Loucy (cell line): ENCODE data around the gene DSCAML1.

Experiments used
- H2AFZ ChIP-seq: fragments of 200-600 bp; sonication (generic); 2 replicates; pipeline ENCODE4 v1.6.0; 2016; ENCODE audit warnings: antibody characterized with exemption, mild to moderate bottlenecking, low read length, moderate library complexity
- H3F3A ChIP-seq: fragments of 200-600 bp; 2 replicates; pipeline ENCODE4 v1.6.0; 2016; ENCODE audit warnings: antibody characterized with exemption, low read depth, mild to moderate bottlenecking
- H3K27me3 ChIP-seq: fragments of 200-600 bp; sonication (generic); 2 replicates; pipeline ENCODE4 v1.6.1; 2014; ENCODE audit warnings: low read length, mild to moderate bottlenecking; ENCODE audit not compliant: insufficient read depth, poor library complexity, severe bottlenecking
- H3K36me3 ChIP-seq: fragments of 200-600 bp; sonication (generic); 2 replicates; pipeline ENCODE4 v1.6.1; 2016; ENCODE audit warnings: low read length; ENCODE audit not compliant: insufficient read depth
- H3K4me1 ChIP-seq: fragments of 200-600 bp; sonication (generic); 2 replicates; pipeline ENCODE4 v1.5.1; 2014; ENCODE audit warnings: low read length, mild to moderate bottlenecking; ENCODE audit not compliant: insufficient read depth, poor library complexity, severe bottlenecking
- H3K4me2 ChIP-seq: fragments of 200-600 bp; sonication (generic); 2 replicates; pipeline ENCODE4 v1.6.0; 2014; ENCODE audit warnings: antibody characterized with exemption, low read length, low read depth, mild to moderate bottlenecking; ENCODE audit not compliant: poor library complexity, severe bottlenecking
- H3K4me3 ChIP-seq: fragments of 200-600 bp; sonication (generic); 2 replicates; pipeline ENCODE4 v1.5.1; 2014; ENCODE audit warnings: low read length, mild to moderate bottlenecking, mixed read lengths; ENCODE audit not compliant: poor library complexity, severe bottlenecking
- H3K79me2 ChIP-seq: fragments of 200-600 bp; sonication (generic); 2 replicates; pipeline ENCODE4 v1.6.1; 2014; ENCODE audit warnings: low read length; ENCODE audit not compliant: insufficient read depth
- H3K9ac ChIP-seq: fragments of 200-600 bp; sonication (generic); 2 replicates; pipeline ENCODE4 v1.6.0; 2014; ENCODE audit warnings: mild to moderate bottlenecking, low read depth, low read length, moderate library complexity; ENCODE audit not compliant: poor library complexity, severe bottlenecking
- H3K9me2 ChIP-seq: fragments of 200-600 bp; sonication (generic); replicated peaks from 2 replicates; pipeline ENCODE4 v1.6.1; 2016; ENCODE audit warnings: low read depth, low read length, mixed read lengths
- H3K9me3 ChIP-seq: fragments of 200-600 bp; sonication (generic); 2 replicates; pipeline ENCODE4 v1.6.1; 2014; ENCODE audit warnings: mild to moderate bottlenecking, antibody characterized with exemption, low read length, low read depth; ENCODE audit not compliant: insufficient read depth
- H4K20me1 ChIP-seq: fragments of 200-600 bp; sonication (generic); 2 replicates; pipeline ENCODE4 v1.6.0; 2014; ENCODE audit warnings: antibody characterized with exemption, low read length, mild to moderate bottlenecking; ENCODE audit not compliant: insufficient read depth, poor library complexity, severe bottlenecking
- CTCF ChIP-seq: fragments of 200-600 bp; sonication (generic); conservative IDR thresholded peaks from 2 replicates; pipeline ENCODE4 v1.5.1; 2014; ENCODE audit warnings: mild to moderate bottlenecking, antibody characterized with exemption, low read length
- EZH2phosphoT487 ChIP-seq: fragments of 200-600 bp; IDR thresholded peaks from 2 replicates; pipeline ENCODE4 v1.6.1; 2018; ENCODE audit warnings: antibody characterized with exemption, mild to moderate bottlenecking, moderate library complexity, borderline replicate concordance

Gene DSCAML1

DNA sequence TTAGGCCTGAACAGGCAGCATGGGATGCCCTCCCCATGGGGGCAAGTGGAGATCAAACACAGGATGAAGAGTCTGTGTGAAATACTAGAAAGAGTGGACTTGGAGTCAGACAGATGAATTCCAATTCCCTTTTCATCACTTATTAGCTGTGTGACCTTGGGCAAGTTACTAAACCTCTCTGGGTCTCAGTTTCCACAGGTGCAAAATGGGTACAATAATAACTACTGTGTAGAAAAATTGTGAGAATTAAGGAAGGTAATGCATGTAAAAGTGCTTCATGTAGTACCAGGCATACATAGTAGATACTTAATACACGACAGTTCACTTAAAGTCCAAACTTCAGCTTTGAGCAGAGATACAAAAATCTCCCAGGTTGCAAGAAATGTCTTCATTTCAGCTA, 176.4 kb downstream of the DSCAML1 start:
- H3K4me2 ChIP-seq = no peak overlapping the region
- H3K9me2 ChIP-seq = no peaks in the 10 kb centered on the region
- no peak overlapping the region for H3K4me3 ChIP-seq
- no peaks in the 10 kb centered on the region for H3K79me2 ChIP-seq
- H3K9ac ChIP-seq = no peak overlapping the region
- no peaks in the 10 kb centered on the region for H3K36me3 ChIP-seq
- no peaks in the 10 kb centered on the region for H4K20me1 ChIP-seq
- H3K27me3 ChIP-seq = no peaks in the 10 kb centered on the region
- TF ChIP-seq EZH2phosphoT487 (no peak), CTCF (no peak)
- H3F3A ChIP-seq = no peaks in the 10 kb centered on the region
- no peaks in the 10 kb centered on the region for H3K4me1 ChIP-seq
- H3K9me3 ChIP-seq = no peaks in the 10 kb centered on the region; the same call in 1 of the 2 replicates
- no peak overlapping the region for H2AFZ ChIP-seq

DNA sequence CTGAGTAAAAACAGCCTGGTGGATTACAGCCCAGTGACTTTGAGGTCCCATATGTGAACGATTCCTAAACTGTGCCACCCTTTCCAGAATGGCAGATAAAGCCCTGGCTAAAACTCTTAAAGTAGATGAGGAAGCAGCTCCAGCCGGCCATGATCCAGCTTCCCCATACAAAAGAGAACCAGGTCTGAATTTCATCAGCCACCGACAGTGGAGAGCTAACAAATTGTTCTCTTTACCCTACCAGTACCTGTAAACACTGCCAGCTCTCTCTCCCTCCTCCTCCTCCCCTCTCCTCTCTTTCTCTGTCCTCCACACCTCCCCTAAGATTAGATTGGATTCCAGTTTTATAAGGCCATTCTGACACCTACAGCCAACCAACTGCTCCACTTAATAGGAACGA, 176.9 kb downstream of the DSCAML1 start:
- no peaks in the 10 kb centered on the region for H3K4me1 ChIP-seq
- H3K9me2 ChIP-seq = no peaks in the 10 kb centered on the region
- no peaks in the 10 kb centered on the region for H3F3A ChIP-seq
- TF ChIP-seq EZH2phosphoT487 (no peak), CTCF (no peak)
- H3K36me3 ChIP-seq = no peaks in the 10 kb centered on the region
- H3K4me3 ChIP-seq = no peak overlapping the region
- H3K4me2 ChIP-seq = no peak overlapping the region
- no peaks in the 10 kb centered on the region; the same call in 1 of the 2 replicates for H3K9me3 ChIP-seq
- no peaks in the 10 kb centered on the region for H3K27me3 ChIP-seq
- no peaks in the 10 kb centered on the region for H3K79me2 ChIP-seq
- no peak overlapping the region for H3K9ac ChIP-seq
- H2AFZ ChIP-seq = no peak overlapping the region
- H4K20me1 ChIP-seq = no peaks in the 10 kb centered on the region

DNA sequence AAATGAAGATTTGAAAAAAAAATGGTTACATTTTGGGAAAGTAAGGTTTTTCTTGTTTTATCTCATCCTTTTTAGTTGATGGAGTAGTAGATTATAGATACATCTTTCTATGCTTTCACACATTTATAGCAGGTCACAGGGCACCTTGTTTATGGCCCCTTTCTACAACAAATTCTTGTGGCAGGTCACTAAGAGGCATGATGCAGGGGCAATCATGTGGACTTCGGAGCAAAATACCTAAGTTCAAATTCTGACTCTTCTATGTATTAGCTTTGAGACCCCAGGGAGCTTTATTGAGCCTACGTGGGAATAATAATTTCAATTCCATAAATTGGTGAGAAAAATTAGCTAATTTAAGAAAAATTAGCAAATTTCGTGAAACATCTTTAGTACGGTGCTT, 177.4 kb downstream of the DSCAML1 start:
- H4K20me1 ChIP-seq = no peaks in the 10 kb centered on the region
- no peaks in the 10 kb centered on the region for H3K27me3 ChIP-seq
- H3F3A ChIP-seq = no peaks in the 10 kb centered on the region
- H3K9me2 ChIP-seq = no peaks in the 10 kb centered on the region
- no peak overlapping the region for H2AFZ ChIP-seq
- H3K9ac ChIP-seq = no peak overlapping the region
- TF ChIP-seq CTCF (no peak), EZH2phosphoT487 (no peak)
- H3K79me2 ChIP-seq = no peaks in the 10 kb centered on the region
- no peaks in the 10 kb centered on the region; the same call in 1 of the 2 replicates for H3K9me3 ChIP-seq
- H3K4me3 ChIP-seq = no peak overlapping the region
- no peaks in the 10 kb centered on the region for H3K4me1 ChIP-seq
- no peak overlapping the region for H3K4me2 ChIP-seq
- no peaks in the 10 kb centered on the region for H3K36me3 ChIP-seq
